ENCODE data around the gene TTC9.

GRCh38 chr14:70716958-70717357 is 75.2 kb downstream of the TTC9 start:
- TF ChIP-seq CTCF (IDR thresholded peaks at IDR 0.05 in 2 of 3, conservative IDR thresholded peaks at IDR 0.05 in 1 of 3; ENCODE audit: control insufficient read depth in 2 of 3, extremely low read depth in 1 of 3, insufficient read depth in 1 of 3, low read depth in 3 of 3, low read length in 3 of 3) (no peak), ZNF274 (IDR thresholded peaks at IDR 0.05; ENCODE audit: insufficient read depth, insufficient read length) (no peak), EZH2 (IDR thresholded peaks at IDR 0.05; ENCODE audit: borderline replicate concordance, control insufficient read depth, low read depth, low read length) (no peak), FOS (IDR thresholded peaks at IDR 0.05; ENCODE audit: borderline replicate concordance, extremely low read depth, insufficient read length) (no peak), NFIC (IDR thresholded peaks at IDR 0.05; ENCODE audit: low read depth, low read length) (no peak), POLR2A (IDR thresholded peaks at IDR 0.05; ENCODE audit: low read depth, low read length) (no peak), YBX1 (IDR thresholded peaks at IDR 0.05) (no peak), BCL11A (IDR thresholded peaks at IDR 0.05; ENCODE audit: low read depth, low read length) (no peak), CREB1 (IDR thresholded peaks at IDR 0.05; ENCODE audit: low read depth) (no peak), EP300 (IDR thresholded peaks at IDR 0.05; ENCODE audit: borderline replicate concordance in 1 of 2, control insufficient read depth in 1 of 2, low read depth in 2 of 2, low read length in 2 of 2) (no peak), REST (IDR thresholded peaks at IDR 0.05; ENCODE audit: low read depth, low read length) (no peak)

Data from GM12878 (cell line).